Transverse colon (tissue), 4 donors: Measurements from ENCODE around the gene XYLB.

Source experiments
- CTCF ChIP-seq, 5 experiments: fragments of 200-600 bp in 3 of 5; fragments of 450-650 bp in 2 of 5; sonication (generic) in 3 of 5; IDR thresholded peaks; 1 replicate in 2 of 5; 2 replicates in 3 of 5; pipeline ENCODE4 v1.5.1; 2016 to 2017; ENCODE audit warnings: antibody characterized with exemption in 5 of 5, inconsistent platforms in 3 of 5, mild to moderate bottlenecking in 2 of 5, moderate library complexity in 1 of 5
- POLR2AphosphoS5 ChIP-seq, 3 donors: sonication (generic); formaldehyde crosslinking; IDR thresholded peaks; one replicate each; pipeline ENCODE4 v1.6.1; 2016; ENCODE audit warnings: antibody characterized with exemption in 3 of 3

DNA sequence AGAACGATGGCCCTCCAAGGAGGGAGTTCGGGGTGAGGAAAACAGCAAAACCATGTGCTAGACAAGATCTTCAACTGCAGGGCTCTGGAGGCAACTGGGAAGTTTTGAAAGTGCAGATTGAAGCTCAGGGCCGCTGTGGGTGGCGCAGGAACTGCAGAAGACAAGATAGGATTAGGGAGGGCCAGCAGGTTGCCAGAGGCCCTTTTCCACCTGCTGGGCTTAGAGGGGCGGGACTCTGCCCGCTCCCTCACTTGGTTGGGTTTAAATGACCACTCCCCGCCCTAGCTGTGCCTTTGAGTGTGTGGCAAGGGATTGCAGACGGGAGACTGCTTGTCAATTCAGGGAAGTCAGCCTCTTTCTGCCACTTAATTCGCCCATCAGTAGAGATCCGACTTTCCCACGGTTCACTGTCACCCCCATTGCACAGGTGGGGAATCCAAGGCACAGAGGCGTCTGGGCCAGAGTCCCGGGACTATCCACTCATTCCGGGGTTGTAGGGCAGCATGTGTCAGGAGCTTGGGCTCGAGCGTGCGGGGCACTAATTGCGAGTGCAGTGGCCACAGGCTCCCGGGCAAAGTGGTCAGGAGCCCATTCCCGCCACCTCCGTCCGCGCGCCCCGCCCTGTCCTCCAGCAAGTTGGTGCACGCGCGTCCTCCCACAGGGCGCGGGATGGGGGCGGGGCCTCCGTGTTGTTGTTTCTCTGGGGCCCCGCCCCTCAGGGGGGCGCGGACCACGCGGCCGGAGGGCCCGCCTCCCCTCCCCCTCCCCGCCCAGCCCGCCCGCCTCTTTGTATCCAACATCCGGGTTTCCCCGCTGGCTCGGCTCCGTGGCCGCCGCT, 106.7 kb downstream of the XYLB start, which contains the start of gene ACVR2B:
- TF ChIP-seq POLR2AphosphoS5 (IDR thresholded peaks at IDR 0.05) = peak in 2 of 3 donors; percentile 21 to 36
- TF ChIP-seq CTCF (IDR thresholded peaks at IDR 0.05) = no peak
